K562 (cell line): Measurements from ENCODE around the gene FBLIM1. TPM values are rescaled to one million over a fixed set of nuclear protein-coding genes. Genes with fewer than 3 reads are reported as not detected.
A peak's percentile ranks its signal among the peaks of the same experiment; 100 is the strongest.

Experiments
- CBFA2T3 ChIP-seq: fragments of 450-650 bp; IDR thresholded peaks from 2 replicates; pipeline ENCODE4 v1.6.1; 2017
- POLR2A ChIP-seq: fragments of 450-650 bp; conservative IDR thresholded peaks from 2 replicates; pipeline ENCODE4 v1.6.1; 2016
- ZNF175 ChIP-seq: fragments of 200-800 bp; sonication (Bioruptor generic); IDR thresholded peaks from 2 replicates; pipeline ENCODE4 v1.6.1; 2016; ENCODE audit warnings: low read depth, mild to moderate bottlenecking, missing genetic modification characterization, missing compliant biosample characterization
- polyA plus RNA-seq, 8 experiments: library from polyadenylated mRNA; depleted of rRNA in 4 of 8; stranded (reverse) in 5 of 8; unstranded in 3 of 8; fragments of >200 nt; fragmentation: Nextera tagmentation in 2 of 8; fragmentation: Illumina TruSeq in 1 of 8; extraction: Ambion mirVana in 2 of 8; extraction: Trizol in 1 of 8; gene quantifications; 2 replicates each; pipeline versions ENCODE4 v1.2.1 to v1.2.3, GENCODE V29; 2011 to 2014; ENCODE audit warnings: inconsistent platforms in 1 of 8, missing spikeins in 1 of 8
- total RNA-seq, 7 experiments: library from RNA; depleted of rRNA in 6 of 7; stranded (reverse); fragments of >200 nt in 6 of 7; fragmentation: Illumina TruSeq in 2 of 7; extraction: Trizol in 2 of 7; gene quantifications; 2 replicates each; pipeline versions ENCODE4 v1.2.1 to v1.2.3, GENCODE V29; 2011 to 2021; ENCODE audit warnings: low replicate concordance in 1 of 7
- TF ChIP-seq, protein P1 (sequence below), 3 experiments: fragments of 200-800 bp in 1 of 3; fragments of 250-450 bp in 1 of 3; fragments of 450-650 bp in 1 of 3; sonication (Bioruptor Pico) in 1 of 3; sonication (Bioruptor generic) in 1 of 3; formaldehyde crosslinking in 1 of 3; IDR thresholded peaks; 2 replicates each; pipeline versions ENCODE4 v1.6.1 to v1.8.0; 2016 to 2022; ENCODE audit warnings: mild to moderate bottlenecking in 2 of 3, missing genetic modification characterization in 2 of 3, missing compliant biosample characterization in 1 of 3, moderate library complexity in 1 of 3
- TF ChIP-seq, protein P2 (sequence below): sonication (generic); formaldehyde crosslinking; IDR thresholded peaks from 2 replicates; pipeline ENCODE4 v1.8.1; 2023; ENCODE audit warnings: mild to moderate bottlenecking, missing genetic modification reagents
- TF ChIP-seq, protein P3 (sequence below), 2 experiments: IDR thresholded peaks in 1 of 2; conservative IDR thresholded peaks in 1 of 2; 2 replicates each; pipeline ENCODE4 v1.6.1; 2016; ENCODE audit warnings: low read depth in 2 of 2, mild to moderate bottlenecking in 1 of 2, missing compliant biosample characterization in 1 of 2, missing genetic modification characterization in 1 of 2, moderate library complexity in 1 of 2

FBLIM1 gene
- total and polyA plus RNA-seq, 9 of the 15 experiments (the other 6 are each of a cell fraction or from before 2014, with no cell fraction given): 0.14 to 0.24 TPM; not detected in 7

DNA sequence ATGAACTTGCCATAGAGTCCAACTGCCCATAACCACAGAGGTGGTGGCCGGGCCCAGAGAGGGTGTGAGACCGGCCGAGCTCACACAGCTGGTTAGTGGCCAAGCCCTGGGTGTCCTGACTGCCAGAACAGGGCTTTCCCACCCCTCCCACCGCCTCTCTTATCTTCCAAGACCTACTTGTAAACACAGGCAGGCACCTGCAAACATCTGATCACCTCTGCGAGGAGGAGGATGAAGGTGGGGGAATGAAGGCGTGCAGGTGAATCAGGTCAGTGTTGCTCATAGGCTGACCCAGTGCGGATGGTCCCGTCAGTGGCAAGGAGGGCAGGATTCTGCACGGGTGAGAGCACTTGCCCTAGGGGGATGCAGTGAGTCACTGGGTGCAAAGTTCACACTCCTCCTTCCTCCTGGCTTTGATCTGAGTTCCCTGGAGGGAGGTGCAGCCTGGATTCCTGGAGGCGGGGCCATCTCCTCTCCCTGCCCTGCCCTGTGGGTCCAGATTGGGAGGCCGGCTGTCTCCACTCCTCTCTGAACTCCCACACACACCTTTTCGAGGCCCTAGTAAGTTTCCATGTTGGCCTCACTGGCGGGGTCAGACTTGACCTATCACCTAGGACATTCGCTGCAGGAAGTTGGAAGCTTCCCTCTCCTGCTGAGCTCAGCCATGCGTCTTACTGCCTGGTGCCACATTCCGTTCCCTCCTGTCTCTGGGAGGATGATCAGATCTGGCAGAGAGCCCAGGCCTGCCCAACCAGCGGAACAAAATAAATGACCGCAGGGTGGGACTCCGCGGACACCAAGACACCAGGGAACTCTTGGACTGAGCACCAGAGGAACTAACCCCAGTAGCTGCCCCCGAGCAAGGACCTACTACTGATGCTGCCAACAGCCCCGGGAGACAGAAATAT is 41.6 kb downstream of the FBLIM1 start (continued):
- TF ChIP-seq, protein P1, sequence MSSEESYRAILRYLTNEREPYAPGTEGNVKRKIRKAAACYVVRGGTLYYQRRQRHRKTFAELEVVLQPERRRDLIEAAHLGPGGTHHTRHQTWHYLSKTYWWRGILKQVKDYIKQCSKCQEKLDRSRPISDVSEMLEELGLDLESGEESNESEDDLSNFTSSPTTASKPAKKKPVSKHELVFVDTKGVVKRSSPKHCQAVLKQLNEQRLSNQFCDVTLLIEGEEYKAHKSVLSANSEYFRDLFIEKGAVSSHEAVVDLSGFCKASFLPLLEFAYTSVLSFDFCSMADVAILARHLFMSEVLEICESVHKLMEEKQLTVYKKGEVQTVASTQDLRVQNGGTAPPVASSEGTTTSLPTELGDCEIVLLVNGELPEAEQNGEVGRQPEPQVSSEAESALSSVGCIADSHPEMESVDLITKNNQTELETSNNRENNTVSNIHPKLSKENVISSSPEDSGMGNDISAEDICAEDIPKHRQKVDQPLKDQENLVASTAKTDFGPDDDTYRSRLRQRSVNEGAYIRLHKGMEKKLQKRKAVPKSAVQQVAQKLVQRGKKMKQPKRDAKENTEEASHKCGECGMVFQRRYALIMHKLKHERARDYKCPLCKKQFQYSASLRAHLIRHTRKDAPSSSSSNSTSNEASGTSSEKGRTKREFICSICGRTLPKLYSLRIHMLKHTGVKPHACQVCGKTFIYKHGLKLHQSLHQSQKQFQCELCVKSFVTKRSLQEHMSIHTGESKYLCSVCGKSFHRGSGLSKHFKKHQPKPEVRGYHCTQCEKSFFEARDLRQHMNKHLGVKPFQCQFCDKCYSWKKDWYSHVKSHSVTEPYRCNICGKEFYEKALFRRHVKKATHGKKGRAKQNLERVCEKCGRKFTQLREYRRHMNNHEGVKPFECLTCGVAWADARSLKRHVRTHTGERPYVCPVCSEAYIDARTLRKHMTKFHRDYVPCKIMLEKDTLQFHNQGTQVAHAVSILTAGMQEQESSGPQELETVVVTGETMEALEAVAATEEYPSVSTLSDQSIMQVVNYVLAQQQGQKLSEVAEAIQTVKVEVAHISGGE (CRISPR knock-in tag; IDR thresholded peaks at IDR 0.05): peak in 2 of 3 experiments; percentile 76 to 98; a peak in 4 of 6 replicates
- peak; percentile 65 for TF ChIP-seq CBFA2T3
- TF ChIP-seq, protein P2, sequence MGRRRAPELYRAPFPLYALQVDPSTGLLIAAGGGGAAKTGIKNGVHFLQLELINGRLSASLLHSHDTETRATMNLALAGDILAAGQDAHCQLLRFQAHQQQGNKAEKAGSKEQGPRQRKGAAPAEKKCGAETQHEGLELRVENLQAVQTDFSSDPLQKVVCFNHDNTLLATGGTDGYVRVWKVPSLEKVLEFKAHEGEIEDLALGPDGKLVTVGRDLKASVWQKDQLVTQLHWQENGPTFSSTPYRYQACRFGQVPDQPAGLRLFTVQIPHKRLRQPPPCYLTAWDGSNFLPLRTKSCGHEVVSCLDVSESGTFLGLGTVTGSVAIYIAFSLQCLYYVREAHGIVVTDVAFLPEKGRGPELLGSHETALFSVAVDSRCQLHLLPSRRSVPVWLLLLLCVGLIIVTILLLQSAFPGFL (CRISPR knock-in tag): no peak
- TF ChIP-seq, protein P3, sequence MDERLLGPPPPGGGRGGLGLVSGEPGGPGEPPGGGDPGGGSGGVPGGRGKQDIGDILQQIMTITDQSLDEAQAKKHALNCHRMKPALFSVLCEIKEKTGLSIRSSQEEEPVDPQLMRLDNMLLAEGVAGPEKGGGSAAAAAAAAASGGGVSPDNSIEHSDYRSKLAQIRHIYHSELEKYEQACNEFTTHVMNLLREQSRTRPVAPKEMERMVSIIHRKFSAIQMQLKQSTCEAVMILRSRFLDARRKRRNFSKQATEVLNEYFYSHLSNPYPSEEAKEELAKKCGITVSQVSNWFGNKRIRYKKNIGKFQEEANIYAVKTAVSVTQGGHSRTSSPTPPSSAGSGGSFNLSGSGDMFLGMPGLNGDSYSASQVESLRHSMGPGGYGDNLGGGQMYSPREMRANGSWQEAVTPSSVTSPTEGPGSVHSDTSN (CRISPR knock-in tag; IDR thresholded peaks at IDR 0.05; ENCODE audit: low read depth): no peak
- TF ChIP-seq, protein P3 (tag; conservative IDR thresholded peaks at IDR 0.05; ENCODE audit: low read depth): 0 out of 2 replicates have a peak, but pooled peaks have one; percentile 30
- TF ChIP-seq POLR2A: no peak
- TF ChIP-seq ZNF175 (CRISPR knock-in tag): 0 out of 2 replicates have a peak, but pooled peaks have one; percentile 63
